ENCODE results near the gene ALKBH6.
A peak's percentile ranks its signal among the peaks of the same experiment; 100 is the strongest.
"Not testable (repeated sequence)": the region's sequence is repeated elsewhere in the genome, so short reads cannot be mapped to it uniquely, and the experiment has no call there.

ALKBH6 gene

DNA sequence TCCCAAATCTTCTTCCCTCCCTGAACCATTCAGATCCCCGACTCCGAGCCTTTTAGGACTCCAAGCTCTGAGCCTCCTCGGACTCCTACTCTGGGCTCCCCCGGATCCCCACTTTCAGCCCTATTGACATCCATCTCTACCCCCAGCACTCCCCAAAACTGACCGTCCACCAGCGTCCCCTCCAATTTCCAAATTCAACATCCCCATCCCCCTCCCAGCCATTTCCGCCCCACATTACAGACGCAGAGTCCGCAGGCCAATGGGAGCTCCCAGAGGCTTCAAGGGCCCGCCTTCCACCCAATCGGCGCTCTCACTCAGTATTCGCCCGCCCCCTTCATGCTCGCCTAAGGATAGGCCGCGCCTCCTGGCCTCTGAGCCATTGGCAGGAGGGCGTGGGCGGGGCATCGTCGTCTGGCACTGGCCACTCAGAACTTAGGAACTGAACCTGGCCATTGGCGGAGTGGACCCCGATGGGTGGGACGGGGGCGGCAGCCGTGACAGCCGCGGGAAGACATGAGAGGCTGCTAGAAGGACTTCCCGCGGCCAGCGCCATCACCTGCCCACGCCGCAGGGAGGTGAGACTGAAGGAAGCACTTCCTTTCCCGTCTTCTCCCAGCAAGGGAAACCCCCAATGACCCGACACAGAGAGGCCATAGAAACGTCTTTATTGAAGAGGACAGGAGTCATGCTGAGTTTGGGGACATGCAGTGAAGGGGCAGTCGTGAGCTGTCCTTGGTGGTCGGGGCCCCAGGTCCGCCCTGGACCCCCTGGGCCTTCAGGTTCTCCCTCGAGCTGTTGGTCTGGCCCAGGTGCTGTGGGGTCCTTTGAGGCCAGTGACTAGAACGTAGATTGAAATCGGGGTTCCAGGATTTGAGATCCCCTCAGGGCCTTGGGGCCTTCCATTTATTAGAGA is at the start of gene ALKBH6:
ALKBH6 (minus strand) TSS at position 202 of the 913 bp plus-strand sequence. CDS start 816 bp downstream, outside the sequence.
- DNase-seq, result peak; percentile 100

DNA sequence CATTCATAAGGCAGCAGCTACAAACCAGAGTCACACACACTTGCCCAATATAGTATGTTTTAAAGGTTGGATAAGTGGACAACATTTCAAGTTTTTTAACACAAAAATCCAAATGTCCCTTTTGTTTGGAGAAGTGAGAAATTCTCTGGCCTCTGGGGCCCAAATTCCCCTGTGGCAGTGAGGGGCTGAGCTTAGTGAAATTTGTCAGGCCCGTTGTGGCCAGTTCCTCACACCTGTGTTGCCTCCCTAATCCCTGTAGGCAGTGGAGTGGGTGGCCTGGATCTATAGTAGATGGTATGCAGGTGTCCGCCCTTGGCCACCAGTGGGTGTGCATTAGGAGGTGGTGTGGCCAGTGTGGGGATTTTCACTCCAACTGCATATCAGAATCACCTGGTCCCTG is 47.4 kb upstream of the ALKBH6 start:
- no peak for DNase-seq

DNA sequence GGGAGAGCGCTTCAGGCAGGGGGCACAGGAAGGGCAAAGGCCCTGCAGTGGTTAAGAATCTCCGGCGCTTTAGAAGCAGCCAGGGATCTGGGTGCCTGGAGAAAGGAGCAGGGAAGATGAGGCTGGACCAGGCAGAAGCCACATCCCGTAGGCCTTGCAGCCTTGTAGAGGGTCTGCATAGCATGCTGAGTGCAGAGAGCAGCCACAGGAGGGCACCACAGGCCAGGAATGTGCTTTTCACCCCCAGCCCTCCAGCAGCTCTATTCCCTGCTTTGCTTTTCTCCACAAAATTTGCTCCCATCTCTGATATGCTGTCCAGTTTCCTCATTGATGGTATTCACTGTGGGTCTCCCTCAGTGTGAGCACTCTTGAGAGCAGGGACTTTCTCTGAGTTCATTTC is 46.4 kb upstream of the ALKBH6 start:
- peak in 1 of 2 experiments; percentile 44 for DNase-seq

DNA sequence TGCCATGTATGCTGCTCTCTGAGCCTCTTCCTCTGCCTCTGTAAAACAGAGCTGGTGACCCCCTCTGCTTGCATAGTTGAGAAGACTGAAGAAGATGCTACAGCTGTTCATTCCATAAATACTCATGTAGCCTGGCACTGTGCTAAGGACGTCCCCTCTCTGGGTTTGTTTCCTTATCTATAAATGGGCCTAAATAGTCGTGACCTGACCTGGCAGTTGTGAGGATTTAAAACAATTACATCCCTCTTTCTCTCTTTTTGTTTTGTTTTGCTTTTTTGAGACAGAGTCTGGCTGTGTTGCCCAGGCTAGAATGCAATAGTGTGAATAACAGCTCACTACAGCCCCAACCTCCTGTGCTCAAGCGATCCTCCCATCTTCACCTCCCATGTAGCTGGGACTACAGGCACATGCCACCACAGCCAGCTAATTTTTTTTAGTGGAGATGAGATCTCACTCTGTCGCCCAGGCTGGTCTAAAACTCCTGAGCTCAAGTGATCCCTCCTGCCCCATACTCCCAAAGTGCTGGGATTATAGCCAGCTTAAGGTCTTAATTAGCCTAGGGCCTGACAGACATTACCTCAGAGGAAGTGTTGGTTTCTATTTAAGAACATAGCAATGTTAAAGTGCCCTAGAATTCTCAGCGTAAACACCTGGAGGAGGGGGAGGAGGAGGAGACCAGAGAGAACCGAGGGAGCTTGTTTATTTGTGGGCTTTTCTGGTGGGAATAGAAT is 45.3 kb upstream of the ALKBH6 start:
- no peak for DNase-seq

DNA sequence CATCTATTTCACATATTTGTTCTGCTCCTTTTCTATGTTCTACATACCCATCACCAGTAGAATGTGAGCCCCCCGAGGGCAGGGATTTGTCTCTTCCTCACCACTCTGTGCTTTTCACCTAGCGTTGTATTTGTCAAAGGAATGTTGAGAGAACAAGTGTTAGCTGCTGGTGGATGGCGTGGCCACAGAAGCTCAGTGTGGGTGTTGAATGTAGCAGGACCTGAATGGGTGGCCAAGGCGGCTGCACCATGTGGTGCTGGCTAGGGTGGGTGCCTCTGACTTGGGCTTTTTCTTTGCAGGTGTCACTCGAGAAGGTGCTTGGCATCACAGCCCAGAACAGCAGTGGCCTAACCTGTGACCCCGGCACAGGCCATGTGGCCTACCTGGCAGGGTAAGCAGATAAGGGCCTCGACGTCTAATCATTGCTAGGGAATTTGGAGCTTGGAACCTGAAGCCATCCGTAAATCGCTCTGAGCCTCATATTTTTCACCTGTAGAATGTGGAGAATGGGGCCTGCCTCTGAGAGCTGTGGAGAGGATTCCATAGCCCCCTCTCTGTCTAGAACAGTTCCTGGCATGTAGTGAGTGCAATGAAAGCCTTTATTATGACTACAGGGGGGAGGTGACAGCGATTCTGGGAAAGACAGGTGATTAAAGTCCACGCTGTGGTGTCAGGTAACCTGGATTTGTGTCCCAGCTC is 44.6 kb upstream of the ALKBH6 start:
- DNase-seq, result no peak

DNA sequence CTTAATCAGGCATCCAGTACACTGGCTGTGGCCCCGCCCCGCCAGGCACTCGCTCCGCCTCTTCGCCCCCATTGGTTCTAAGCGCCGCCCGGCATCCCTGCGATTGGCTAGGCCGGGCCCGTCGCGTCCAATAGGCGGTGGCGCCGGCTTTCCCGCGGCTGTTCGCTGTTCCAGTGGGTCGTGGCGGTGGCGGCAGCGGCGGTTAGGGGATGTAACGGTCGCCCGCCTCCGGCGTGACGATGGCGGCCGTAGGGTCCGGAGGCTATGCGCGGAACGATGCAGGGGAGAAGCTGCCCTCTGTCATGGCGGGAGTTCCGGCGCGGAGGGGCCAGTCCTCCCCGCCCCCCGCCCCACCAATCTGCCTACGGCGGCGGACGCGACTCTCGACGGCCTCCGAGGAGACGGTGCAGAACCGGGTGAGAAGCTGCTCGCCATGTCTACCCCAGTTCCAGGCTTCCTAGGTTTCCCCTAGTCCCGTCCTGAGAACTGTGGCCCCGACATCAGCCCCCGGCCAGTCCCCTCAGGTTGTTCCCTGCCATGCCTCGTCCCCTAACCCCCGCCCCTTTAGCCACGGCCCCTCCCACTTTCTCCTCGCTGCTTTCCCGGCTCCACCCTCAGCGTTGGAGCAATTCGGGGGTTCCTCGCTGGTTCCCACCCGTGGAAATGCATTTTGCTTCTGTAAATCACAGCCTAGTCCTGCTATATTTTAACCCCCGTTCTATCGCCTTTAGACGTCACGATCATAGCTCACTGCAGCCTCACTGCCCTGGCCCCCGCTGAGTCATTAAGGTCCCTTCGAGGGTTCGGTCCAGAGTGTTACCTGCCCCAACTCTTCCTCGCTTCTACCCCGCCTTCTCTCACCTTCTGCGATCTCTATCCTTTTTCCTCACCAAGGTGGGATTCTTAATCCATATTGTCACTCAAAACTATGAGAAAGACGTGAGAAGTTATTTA is 41.0 kb upstream of the ALKBH6 start, which contains the start of gene WDR62:
WDR62 (plus strand) TSS at position 165 of the 954 bp plus-strand sequence; CDS start at position 240, 75 bp downstream.
- DNase-seq, result peak; percentile 98 to 99

DNA sequence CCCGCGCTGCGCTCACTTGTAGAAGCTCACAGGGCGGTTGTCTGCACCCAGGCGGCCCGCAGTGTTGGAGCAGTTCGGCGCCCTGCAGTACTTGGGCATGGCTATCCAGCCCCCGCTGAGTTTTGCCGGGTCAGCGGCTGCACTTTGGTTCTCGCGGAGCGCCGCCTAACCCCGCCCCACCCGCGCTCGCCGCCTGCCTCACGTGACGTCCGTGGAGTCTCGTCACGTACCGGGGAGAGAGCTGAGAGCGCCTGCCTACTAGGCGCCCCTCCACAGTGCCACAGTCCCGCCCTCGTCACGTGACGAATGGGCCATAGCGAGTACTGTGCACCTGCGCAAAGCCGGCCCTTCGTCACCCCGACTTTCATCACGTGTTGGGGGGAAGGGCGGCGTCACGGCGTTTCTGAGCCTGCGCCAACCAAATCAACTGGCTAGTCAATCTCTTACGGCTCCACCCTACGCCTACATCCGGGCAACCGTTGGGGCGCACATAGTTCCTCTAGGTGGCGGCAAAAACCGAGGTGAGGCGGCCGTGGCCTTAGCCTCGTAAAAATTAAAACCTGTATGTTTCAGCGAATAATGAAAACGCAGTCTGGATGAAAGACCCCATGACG is 40.2 kb upstream of the ALKBH6 start, which contains the start of gene THAP8:
THAP8 (minus strand) TSS at position 167 of the 614 bp plus-strand sequence; CDS start at position 99, 68 bp downstream.
- peak; percentile 99 to 100 for DNase-seq

DNA sequence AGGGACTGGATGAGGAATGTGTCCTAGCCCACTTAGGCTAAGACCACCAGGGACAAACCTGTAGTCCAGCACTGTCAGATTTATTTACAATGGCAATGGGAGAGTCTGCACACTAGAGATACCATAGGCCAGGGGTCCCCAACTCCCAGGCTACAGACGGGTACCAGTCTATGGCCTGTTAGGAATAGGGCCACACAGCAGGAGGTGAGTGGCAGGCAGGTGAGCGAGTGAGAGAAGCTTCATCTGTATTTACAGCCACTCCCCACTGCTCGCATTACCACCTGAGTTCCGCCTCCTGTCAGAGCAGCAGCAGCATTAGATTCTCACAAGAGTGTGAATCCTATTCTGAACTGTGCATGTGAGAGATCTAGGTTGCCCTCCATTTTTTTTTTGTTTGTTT is 37.6 kb upstream of the ALKBH6 start:
- no peak for DNase-seq

DNA sequence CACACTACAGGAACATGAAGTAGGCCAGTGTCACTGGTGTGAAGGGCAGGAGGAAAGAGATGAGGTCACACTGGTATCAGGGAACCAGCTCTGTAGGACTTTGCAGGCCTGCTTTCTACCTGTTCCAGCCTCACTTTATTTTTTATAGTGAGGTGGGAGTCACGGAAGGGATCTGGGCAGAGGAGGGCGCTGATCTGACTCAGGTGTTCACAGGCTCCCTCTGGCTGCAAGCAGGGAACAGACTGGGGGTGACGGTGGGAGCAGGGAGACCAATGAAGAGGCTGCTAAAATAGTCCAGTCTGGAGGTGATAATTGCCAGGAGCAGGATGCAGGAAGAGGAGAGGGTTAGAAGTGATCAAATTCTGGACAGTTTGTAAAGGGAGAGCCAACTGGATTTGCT is 37.2 kb upstream of the ALKBH6 start:
- peak in 1 of 2 experiments; percentile 34 for DNase-seq

DNA sequence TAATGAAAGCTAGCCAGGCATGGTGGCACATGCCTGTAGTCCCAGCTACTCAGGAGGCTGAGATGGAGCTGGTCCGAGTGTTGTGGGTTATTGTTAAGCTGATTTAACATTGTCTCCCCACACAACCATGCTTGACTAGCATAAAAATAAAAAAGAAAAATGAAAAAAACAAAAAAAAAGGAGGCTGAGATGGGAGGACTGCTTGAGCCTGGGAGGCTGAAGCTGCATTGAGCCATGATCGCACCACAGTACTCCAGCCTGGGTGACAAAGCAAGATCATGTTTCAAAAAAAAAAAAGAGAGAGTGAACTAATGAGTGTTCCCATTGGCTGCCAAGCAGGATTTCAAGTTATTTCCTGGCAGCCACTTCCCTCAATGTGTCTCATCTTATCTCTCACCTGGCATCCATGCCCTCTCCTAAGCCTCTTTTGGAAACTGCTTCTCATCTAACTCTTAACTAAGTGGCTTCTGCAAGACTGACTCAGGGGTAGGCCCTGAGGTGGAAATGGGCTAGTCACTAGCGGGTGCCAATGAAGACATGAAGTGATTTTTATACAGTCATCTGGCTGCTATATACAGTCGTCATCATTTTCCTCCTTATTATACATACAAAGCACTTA is 35.2 kb upstream of the ALKBH6 start:
- no peak for DNase-seq

DNA sequence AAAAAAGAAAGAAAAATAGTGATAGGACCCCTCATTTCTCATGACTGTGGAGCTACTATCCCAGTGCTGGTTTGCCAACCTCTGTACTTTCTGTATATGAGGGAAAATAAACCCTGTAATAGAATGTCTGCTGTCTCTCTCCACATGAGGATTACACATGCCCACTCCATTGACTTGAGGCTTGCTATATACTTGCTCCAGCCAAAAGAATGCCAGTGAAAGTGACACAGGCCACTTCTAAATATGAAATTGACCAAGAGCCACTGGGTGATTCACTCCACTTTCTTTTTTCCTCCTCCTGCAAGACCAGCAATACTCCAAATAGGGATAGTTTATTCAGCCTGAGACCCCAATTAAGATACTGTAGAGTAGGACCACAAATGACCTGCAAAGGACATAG is 33.8 kb upstream of the ALKBH6 start:
- no peak for DNase-seq

DNA sequence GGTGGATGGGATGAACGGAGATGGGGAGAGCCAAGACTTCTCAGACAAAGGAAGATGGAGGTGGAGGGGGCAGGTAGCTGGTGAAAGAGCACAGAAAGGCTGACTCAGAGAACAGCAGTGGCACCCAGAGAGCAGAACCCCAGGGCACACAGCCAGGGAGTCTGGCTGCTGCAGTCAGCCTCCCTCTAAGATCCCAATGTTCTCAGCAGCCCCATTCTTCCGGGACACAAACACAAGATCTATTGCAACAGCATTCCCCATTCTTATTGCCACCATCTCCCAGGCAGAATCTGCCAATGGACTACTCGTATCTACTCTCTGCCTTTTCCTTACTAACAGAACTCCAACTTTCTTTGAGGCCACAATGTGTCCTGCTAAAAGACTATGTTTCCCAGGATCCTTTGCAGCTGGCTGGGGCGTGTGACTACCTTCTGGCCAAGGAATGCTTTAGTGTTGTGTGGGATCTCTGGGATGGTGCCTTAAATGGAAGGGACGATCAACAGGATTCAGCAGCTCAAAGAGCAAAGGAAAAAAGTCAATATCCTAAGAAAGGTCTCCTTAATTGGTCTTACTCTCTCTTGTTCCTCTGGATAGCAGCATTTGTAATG is 32.5 kb upstream of the ALKBH6 start:
- no peak for DNase-seq

DNA sequence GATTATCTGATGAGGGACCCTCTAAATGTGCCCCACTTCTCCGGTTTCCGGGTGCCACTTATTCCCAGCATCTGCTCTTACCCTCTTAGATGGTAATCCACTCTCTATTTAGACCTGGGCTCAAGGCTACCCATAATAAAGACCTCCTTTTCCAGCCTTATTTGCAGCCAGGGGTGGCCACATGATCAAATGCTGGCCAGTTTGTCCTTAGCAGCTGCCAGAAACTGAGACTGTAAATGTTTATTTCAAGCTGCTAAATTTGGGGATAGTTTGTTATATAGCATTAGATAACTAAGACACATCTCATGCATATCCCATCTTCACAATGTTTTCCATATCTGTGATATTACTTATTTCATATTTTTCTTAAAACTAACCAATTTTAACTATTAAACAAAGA is 29.9 kb upstream of the ALKBH6 start:
- no peak for DNase-seq

DNA sequence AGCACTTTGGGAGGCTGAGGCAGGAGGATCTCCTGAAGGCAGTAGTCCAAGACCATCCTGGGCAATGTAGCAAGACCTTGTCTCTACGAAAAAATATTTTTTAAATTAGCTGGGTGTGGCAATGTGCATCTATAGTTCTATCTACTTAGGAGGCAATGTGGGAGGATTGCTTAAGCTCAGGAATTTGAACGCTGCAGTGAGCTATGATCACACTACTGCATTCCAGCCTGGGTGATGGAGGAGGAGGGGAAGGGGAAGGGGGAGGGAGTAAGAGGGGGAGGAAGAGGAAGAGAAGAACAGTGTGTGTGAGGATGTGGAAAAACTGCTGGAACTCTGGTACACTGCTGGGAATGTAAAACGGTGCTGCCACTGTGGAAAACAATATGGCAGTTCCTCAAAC is 27.8 kb upstream of the ALKBH6 start:
- DNase-seq, result no peak

DNA sequence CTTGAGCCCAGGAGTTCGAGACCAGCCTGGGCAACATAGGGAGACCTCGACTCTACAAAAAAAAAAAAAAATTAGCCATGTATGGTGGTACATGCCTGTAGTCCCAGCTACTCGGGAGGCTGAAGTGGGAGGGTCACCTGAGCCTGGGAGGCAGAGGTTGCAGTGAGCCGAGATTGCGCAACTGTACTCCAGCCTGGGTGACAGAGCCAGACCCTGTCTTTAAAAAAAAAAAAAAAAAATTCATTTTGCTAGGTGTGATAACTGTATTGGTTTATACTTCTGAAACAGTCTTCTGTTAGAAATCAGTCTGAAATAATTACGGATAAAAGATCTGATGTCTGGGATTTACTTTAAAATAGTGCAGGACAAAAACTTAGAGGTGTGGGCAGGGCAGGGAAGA is 27.1 kb upstream of the ALKBH6 start:
- DNase-seq, result not testable (repeated sequence)

DNA sequence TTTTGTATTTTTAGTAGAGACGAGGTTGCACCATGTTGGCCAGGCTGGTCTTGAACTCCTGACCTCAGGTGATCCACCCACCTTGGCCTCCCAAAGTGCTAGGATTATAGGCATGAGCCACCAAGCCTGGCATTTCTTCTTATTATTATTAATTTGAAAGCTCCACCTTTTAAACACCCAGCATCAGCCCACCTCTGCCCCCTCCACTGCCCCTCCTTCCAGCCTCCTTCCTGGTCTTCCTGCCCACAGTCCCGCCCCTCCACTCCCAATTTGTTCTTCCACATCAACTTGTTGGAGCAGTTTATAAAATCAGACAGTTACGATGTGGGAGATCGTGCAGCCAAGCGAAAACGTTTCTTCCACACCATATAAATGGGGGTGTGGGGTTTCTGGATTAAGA is 26.5 kb upstream of the ALKBH6 start:
- no peak for DNase-seq

DNA sequence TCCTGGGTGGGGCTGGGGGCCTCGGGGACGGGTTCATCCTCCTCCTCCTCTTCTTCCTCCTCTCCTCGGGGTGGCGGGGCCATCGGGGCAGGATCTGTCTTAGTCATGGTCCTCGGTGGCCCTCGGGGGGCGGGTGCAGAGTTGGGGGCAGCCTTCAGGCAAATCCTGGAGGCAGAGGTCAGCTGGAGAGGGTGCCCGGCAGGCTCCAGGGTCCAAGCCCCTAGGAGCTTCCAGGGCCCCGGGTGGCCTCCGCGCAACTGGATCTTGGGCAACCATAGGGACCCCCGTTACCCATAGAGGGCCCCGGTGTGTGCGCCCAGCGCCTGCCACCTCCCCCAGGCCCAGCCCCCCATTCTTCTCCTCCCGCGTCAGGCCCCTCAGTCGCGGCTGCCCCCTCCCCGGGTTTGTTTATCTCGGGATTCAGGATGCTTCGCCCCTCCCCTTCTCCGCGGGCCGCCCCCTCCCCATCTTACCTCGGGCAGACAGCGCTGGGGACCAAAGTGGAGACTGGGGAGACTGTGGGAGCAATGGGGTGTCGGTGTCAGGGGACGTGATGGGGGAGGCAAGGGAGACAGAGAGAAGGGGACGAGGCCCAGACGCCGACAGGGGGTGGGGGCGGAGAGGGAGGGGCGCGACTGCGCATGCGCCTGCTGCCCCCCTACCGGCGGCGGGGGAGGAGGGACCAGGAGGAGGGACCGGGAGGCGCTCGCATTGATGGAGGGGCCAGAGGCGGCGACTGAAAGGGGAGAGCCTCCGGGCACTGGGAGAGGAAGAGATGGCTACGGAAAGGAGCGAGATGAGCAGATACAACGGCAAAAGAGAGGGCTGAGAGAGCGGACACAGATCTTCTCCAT is 18.5 kb upstream of the ALKBH6 start, which contains the start of gene CLIP3:
CLIP3 (minus strand) TSS at position 623 of the 854 bp plus-strand sequence; CDS start at position 107, 516 bp downstream.
- DNase-seq, result peak; percentile 11 to 55

DNA sequence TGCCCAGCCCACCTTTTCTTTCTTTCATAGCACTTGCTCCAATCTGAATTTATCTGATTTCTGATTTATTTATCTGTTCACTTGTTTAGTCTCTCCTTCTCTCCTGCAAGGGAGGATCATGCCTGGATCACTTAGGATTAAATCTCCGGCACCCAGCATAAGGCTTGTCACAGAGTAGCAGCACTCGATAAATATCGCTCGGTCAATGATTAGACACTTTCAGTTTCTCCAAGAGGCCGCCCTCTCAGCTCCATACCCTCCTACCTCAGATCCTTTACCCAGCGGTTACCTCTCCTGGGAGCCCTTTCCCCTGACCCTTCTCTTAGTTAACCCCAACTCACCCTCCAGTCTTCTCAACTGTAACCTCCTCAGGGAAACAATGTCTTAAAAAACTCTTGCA is 17.3 kb upstream of the ALKBH6 start:
- no peak for DNase-seq

Data from NCI-H524 (cell line).